Measurements from ENCODE around the gene ASCC1.

DNA sequence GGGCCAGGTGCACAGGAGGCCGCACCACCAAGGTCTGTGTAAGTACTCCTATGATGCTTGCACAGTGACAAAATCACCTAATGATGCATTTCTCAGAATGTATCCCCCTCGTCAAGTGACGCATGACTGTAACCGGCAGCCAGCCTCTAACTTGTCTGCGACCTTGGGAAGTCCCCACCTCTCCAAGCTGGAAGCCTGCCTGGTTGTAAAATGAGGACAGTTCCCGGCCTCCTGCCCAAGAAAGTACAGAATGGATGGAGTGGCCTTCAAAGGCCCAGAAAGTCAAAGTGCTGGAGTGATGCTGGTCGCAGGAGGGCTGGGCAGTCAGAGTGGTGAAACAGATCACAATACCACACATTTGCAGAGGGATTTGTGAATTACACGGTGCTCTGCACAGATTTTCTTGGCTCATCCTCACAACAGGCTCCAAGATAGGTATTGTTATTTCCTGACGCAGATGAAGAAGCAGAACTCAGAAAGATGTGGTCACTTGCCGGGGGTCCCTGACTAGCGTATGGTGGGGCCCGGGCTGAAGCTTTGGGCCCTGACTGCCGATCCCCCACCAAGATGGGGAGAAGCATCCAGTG, 150.5 kb downstream of the ASCC1 start:
- TF ChIP-seq, protein P1, sequence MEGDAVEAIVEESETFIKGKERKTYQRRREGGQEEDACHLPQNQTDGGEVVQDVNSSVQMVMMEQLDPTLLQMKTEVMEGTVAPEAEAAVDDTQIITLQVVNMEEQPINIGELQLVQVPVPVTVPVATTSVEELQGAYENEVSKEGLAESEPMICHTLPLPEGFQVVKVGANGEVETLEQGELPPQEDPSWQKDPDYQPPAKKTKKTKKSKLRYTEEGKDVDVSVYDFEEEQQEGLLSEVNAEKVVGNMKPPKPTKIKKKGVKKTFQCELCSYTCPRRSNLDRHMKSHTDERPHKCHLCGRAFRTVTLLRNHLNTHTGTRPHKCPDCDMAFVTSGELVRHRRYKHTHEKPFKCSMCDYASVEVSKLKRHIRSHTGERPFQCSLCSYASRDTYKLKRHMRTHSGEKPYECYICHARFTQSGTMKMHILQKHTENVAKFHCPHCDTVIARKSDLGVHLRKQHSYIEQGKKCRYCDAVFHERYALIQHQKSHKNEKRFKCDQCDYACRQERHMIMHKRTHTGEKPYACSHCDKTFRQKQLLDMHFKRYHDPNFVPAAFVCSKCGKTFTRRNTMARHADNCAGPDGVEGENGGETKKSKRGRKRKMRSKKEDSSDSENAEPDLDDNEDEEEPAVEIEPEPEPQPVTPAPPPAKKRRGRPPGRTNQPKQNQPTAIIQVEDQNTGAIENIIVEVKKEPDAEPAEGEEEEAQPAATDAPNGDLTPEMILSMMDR (IDR thresholded peaks at IDR 0.05; ENCODE audit: extremely low read depth in 1 of 2, insufficient read depth in 1 of 2, low read depth in 1 of 2, low read length in 2 of 2) = no peak
- no peak for TF ChIP-seq MYC (IDR thresholded peaks at IDR 0.05; ENCODE audit: low read depth, low read length)
- TF ChIP-seq POLR2A (IDR thresholded peaks at IDR 0.05; ENCODE audit: low read depth, low read length) = no peak
- TF ChIP-seq POLR2AphosphoS5 (IDR thresholded peaks at IDR 0.05; ENCODE audit: insufficient read depth, low read depth, low read length) = no peak
- TF ChIP-seq JUN (IDR thresholded peaks at IDR 0.05; ENCODE audit: borderline replicate concordance, insufficient read depth, insufficient read length, low read depth) = no peak
- TF ChIP-seq, protein P2, sequence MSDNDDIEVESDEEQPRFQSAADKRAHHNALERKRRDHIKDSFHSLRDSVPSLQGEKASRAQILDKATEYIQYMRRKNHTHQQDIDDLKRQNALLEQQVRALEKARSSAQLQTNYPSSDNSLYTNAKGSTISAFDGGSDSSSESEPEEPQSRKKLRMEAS (IDR thresholded peaks at IDR 0.05; ENCODE audit: insufficient read depth, insufficient read length) = no peak
- no peak for TF ChIP-seq EZH2 (IDR thresholded peaks at IDR 0.05; ENCODE audit: borderline replicate concordance, low read depth, low read length, severe bottlenecking)
- no peak for TF ChIP-seq GATA2 (IDR thresholded peaks at IDR 0.05; ENCODE audit: insufficient read depth, insufficient read length, low read depth, low read length)
- TF ChIP-seq FOS (IDR thresholded peaks at IDR 0.05; ENCODE audit: borderline replicate concordance, insufficient read depth, low read length) = no peak
